ENCODE measurements around the gene RELN.

Gene RELN

GRCh38 chr7:103777440-103777839, 212.0 kb downstream of the RELN start:
- no peak for DNase-seq

GRCh38 chr7:103773726-103774125, 215.7 kb downstream of the RELN start:
- no peak for DNase-seq

GRCh38 chr7:103772171-103772773, 217.2 kb downstream of the RELN start:
- DNase-seq = no peak

GRCh38 chr7:103771294-103771693, 218.2 kb downstream of the RELN start:
- no peak for DNase-seq

- no peak for DNase-seq
Measured at GRCh38 chr7:103766660-103767059, 222.8 kb downstream of the RELN start.

- DNase-seq = no peak
Measured at GRCh38 chr7:103765901-103766300, 223.6 kb downstream of the RELN start.

- no peak for DNase-seq
Measured at GRCh38 chr7:103764901-103765300, 224.6 kb downstream of the RELN start.

- no peak for DNase-seq
Measured at GRCh38 chr7:103762877-103763276, 226.6 kb downstream of the RELN start.

GRCh38 chr7:103762065-103762760, 227.2 kb downstream of the RELN start:
- no peak for DNase-seq

- DNase-seq = no peak
Measured at GRCh38 chr7:103752995-103753394, 236.5 kb downstream of the RELN start.

- no peak for DNase-seq
Measured at GRCh38 chr7:103751311-103751880, 238.1 kb downstream of the RELN start.

GRCh38 chr7:103748680-103749079, 240.8 kb downstream of the RELN start:
- DNase-seq = no peak

- DNase-seq = no peak
Measured at GRCh38 chr7:103735377-103735776, 254.1 kb downstream of the RELN start.

GRCh38 chr7:103731169-103731568, 258.3 kb downstream of the RELN start:
- no peak for DNase-seq

- no peak for DNase-seq
Measured at GRCh38 chr7:103729026-103729425, 260.4 kb downstream of the RELN start.

- no peak for DNase-seq
Measured at GRCh38 chr7:103727982-103728610, 261.4 kb downstream of the RELN start.

- no peak for DNase-seq
Measured at GRCh38 chr7:103719070-103719469, 270.4 kb downstream of the RELN start.

- DNase-seq = no peak
Measured at GRCh38 chr7:103718482-103719061, 270.9 kb downstream of the RELN start.

GRCh38 chr7:103717574-103717973, 271.9 kb downstream of the RELN start:
- DNase-seq = no peak

GRCh38 chr7:103715376-103716120, 273.9 kb downstream of the RELN start:
- DNase-seq = no peak

- no peak for DNase-seq
Measured at GRCh38 chr7:103714376-103714927, 275.0 kb downstream of the RELN start.

- DNase-seq = no peak
Measured at GRCh38 chr7:103712991-103713778, 276.3 kb downstream of the RELN start.
